GM18499 (cell line): Measurements from ENCODE around the gene RANBP9.

ENCODE experiments used
- ATAC-seq: cut with Tn5 transposase; IDR thresholded peaks from one replicate; pipeline ENCODE4 v1.9.1; 2021; ENCODE audit warnings: moderate number of reproducible peaks; ENCODE audit not compliant: insufficient read depth, unreplicated experiment

The RANBP9 gene

GRCh38 chr6:13680448-13680968, 31.1 kb downstream of the RANBP9 start:
- no peak for ATAC-seq

- ATAC-seq: no peak
These were observed 31.6 kb downstream of the RANBP9 start for GRCh38 chr6:13679996-13680395.

GRCh38 chr6:13678255-13678983, 33.2 kb downstream of the RANBP9 start:
- ATAC-seq: no peak

GRCh38 chr6:13677878-13678254, 33.8 kb downstream of the RANBP9 start:
- no peak for ATAC-seq

GRCh38 chr6:13676551-13677156, 35.0 kb downstream of the RANBP9 start:
- no peak for ATAC-seq

- no peak for ATAC-seq
These were observed 37.0 kb downstream of the RANBP9 start for GRCh38 chr6:13674533-13675190.

- ATAC-seq: no peak
These were observed 37.7 kb downstream of the RANBP9 start for GRCh38 chr6:13673825-13674444.

- no peak for ATAC-seq
These were observed 38.3 kb downstream of the RANBP9 start for GRCh38 chr6:13673368-13673767.

- no peak for ATAC-seq
These were observed 38.7 kb downstream of the RANBP9 start for GRCh38 chr6:13672904-13673303.

- ATAC-seq: no peak
These were observed 40.0 kb downstream of the RANBP9 start for GRCh38 chr6:13671548-13672127.

- no peak for ATAC-seq
These were observed 42.2 kb downstream of the RANBP9 start for GRCh38 chr6:13669476-13669875.

- ATAC-seq: no peak
These were observed 43.2 kb downstream of the RANBP9 start for GRCh38 chr6:13668291-13668928.

- ATAC-seq: no peak
These were observed 44.0 kb downstream of the RANBP9 start for GRCh38 chr6:13667655-13668054.

GRCh38 chr6:13666194-13667105, 45.2 kb downstream of the RANBP9 start:
- ATAC-seq: no peak

- no peak for ATAC-seq
These were observed 46.8 kb downstream of the RANBP9 start for GRCh38 chr6:13664703-13665352.

GRCh38 chr6:13663986-13664385, 47.6 kb downstream of the RANBP9 start:
- ATAC-seq: no peak

GRCh38 chr6:13662651-13663334, 48.8 kb downstream of the RANBP9 start:
- no peak for ATAC-seq

GRCh38 chr6:13661647-13662046, 50.0 kb downstream of the RANBP9 start:
- ATAC-seq: no peak
